IMR-90 (cell line): ENCODE data around the gene CACNG7. TPM values are rescaled to one million over a fixed set of nuclear protein-coding genes. Genes with fewer than 3 reads are reported as not detected.

Experiments
- ATAC-seq: fragments of 200-7000 bp; cut with Tn5 transposase; 2 replicates; pipeline ENCODE4 v1.9.1; 2020; ENCODE audit warnings: low read depth, mild to moderate bottlenecking, moderate library complexity
- BruUV-seq: library from RNA; stranded (reverse); fragments of 400-500 nt; replicated peaks from 2 replicates; lab custom pipeline; 2021; lab: Mats Ljungman, UMichigan
- CTCF ChIA-PET: fragments of 300-600 bp; formaldehyde crosslinking; extraction: SDS; loops from one replicate; lab custom pipeline; 2021; ENCODE audit warnings: antibody characterized with exemption; lab: Yijun Ruan, JAX
- POLR2A ChIA-PET: fragments of 300-600 bp; sonication (Branson Sonifier 250); formaldehyde crosslinking; loops from one replicate; lab custom pipeline; 2022; ENCODE audit warnings: antibody characterized with exemption; ENCODE audit not compliant: unreplicated experiment; lab: Charles Lee
- DNase-seq: peaks from one replicate; pipeline ENCODE4 v3.0.0; 2013
- H2AFZ ChIP-seq: replicated peaks from 2 replicates; pipeline ENCODE3; 2013; ENCODE audit warnings: low read length, mild to moderate bottlenecking; ENCODE audit not compliant: poor library complexity
- H2AK5ac ChIP-seq: 2 replicates; pipeline ENCODE4 v1.6.1; 2013; ENCODE audit warnings: low read depth, low read length, inconsistent platforms
- H2AK9ac ChIP-seq: replicated peaks from 2 replicates; pipeline ENCODE3; 2013; ENCODE audit warnings: mild to moderate bottlenecking, low read depth, low read length, moderate library complexity; ENCODE audit not compliant: poor library complexity
- H2BK120ac ChIP-seq: 2 replicates; pipeline ENCODE4 v1.6.1; 2013; ENCODE audit warnings: low read depth, low read length, inconsistent platforms
- H2BK15ac ChIP-seq: 3 replicates; pipeline ENCODE4 v1.6.1; 2013; ENCODE audit warnings: low read depth, low read length, inconsistent platforms
- H2BK20ac ChIP-seq: 2 replicates; pipeline ENCODE4 v1.6.1; 2013; ENCODE audit warnings: low read depth, mild to moderate bottlenecking, inconsistent platforms, low read length, moderate library complexity
- H2BK5ac ChIP-seq: 2 replicates; pipeline ENCODE4 v1.6.1; 2013; ENCODE audit warnings: mild to moderate bottlenecking, low read depth, low read length, inconsistent platforms; ENCODE audit not compliant: poor library complexity, severe bottlenecking
- H3K14ac ChIP-seq: replicated peaks from 2 replicates; pipeline ENCODE4 v1.6.1; 2013; ENCODE audit warnings: low read depth, low read length, inconsistent platforms
- H3K18ac ChIP-seq: 2 replicates; pipeline ENCODE4 v1.6.1; 2013; ENCODE audit warnings: low read depth, low read length, control low read depth
- H3K23ac ChIP-seq: 2 replicates; pipeline ENCODE4 v1.6.1; 2013; ENCODE audit warnings: low read depth, low read length, inconsistent platforms
- H3K27ac ChIP-seq: 2 replicates; pipeline ENCODE4 v1.5.1; 2013; ENCODE audit warnings: mild to moderate bottlenecking, control low read depth, low read length; ENCODE audit not compliant: insufficient read depth
- H3K27me3 ChIP-seq: 2 replicates; pipeline ENCODE4 v1.6.1; 2013; ENCODE audit warnings: low read length; ENCODE audit not compliant: control insufficient read depth, insufficient read depth
- H3K36me3 ChIP-seq: 2 replicates; pipeline ENCODE4 v1.6.1; 2013; ENCODE audit warnings: low read length, mixed read lengths; ENCODE audit not compliant: control insufficient read depth, insufficient read depth
- H3K4ac ChIP-seq: 2 replicates; pipeline ENCODE4 v1.6.1; 2013; ENCODE audit warnings: low read depth, low read length, inconsistent platforms
- H3K4me1 ChIP-seq: 2 replicates; pipeline ENCODE4 v1.6.1; 2013; ENCODE audit warnings: low read length, mixed read lengths; ENCODE audit not compliant: control insufficient read depth, insufficient read depth
- H3K4me2 ChIP-seq: 2 replicates; pipeline ENCODE4 v1.6.1; 2013; ENCODE audit warnings: low read depth, mild to moderate bottlenecking, control low read depth, low read length, moderate library complexity
- H3K4me3 ChIP-seq: 2 replicates; pipeline ENCODE4 v1.5.1; 2013; ENCODE audit warnings: low read depth, mild to moderate bottlenecking, control low read depth, low read length, moderate library complexity; ENCODE audit not compliant: insufficient read depth
- H3K56ac ChIP-seq: 2 replicates; pipeline ENCODE4 v1.6.1; 2013; ENCODE audit warnings: low read length, inconsistent platforms; ENCODE audit not compliant: insufficient read depth; ENCODE audit errors: extremely low read depth
- H3K79me1 ChIP-seq, 2 experiments: 2 replicates each; pipeline ENCODE4 v1.6.1; 2013; ENCODE audit warnings: low read length in 2 of 2, inconsistent platforms in 1 of 2, low read depth in 1 of 2
- H3K9ac ChIP-seq: 2 replicates; pipeline ENCODE4 v1.6.1; 2013; ENCODE audit warnings: low read depth, low read length, control low read depth
- H3K9me1 ChIP-seq: 2 replicates; pipeline ENCODE4 v1.6.1; 2013; ENCODE audit warnings: low read length, inconsistent platforms; ENCODE audit not compliant: insufficient read depth
- H3K9me3 ChIP-seq: 2 replicates; pipeline ENCODE4 v1.6.1; 2013; ENCODE audit warnings: low read length; ENCODE audit not compliant: control insufficient read depth, insufficient read depth
- H4K20me1 ChIP-seq: 2 replicates; pipeline ENCODE4 v1.6.1; 2013; ENCODE audit warnings: low read length, inconsistent platforms; ENCODE audit not compliant: insufficient read depth
- H4K5ac ChIP-seq: 2 replicates; pipeline ENCODE4 v1.6.1; 2013; ENCODE audit warnings: mild to moderate bottlenecking, low read depth, low read length, control low read depth
- H4K8ac ChIP-seq, 2 experiments: 2 replicates each; pipeline ENCODE4 v1.6.1; 2013; ENCODE audit warnings: low read depth in 2 of 2, low read length in 2 of 2, control low read depth in 1 of 2, inconsistent platforms in 1 of 2
- H4K91ac ChIP-seq: 2 replicates; pipeline ENCODE4 v1.6.1; 2013; ENCODE audit warnings: low read depth, low read length, inconsistent platforms; ENCODE audit not compliant: insufficient read depth
- CEBPB ChIP-seq: IDR thresholded peaks from 2 replicates; pipeline ENCODE4 v1.6.1; 2012; ENCODE audit warnings: low read depth, low read length, improper control_type of control experiment
- CHD1 ChIP-seq: IDR thresholded peaks from 2 replicates; pipeline ENCODE4 v1.6.1; 2012; ENCODE audit warnings: low read depth, low read length, improper control_type of control experiment
- POLR2A ChIP-seq: IDR thresholded peaks from 2 replicates; pipeline ENCODE4 v1.6.1; 2012; ENCODE audit warnings: mild to moderate bottlenecking, low read depth, low read length
- USF2 ChIP-seq: fragments of 150-350 bp; IDR thresholded peaks from 2 replicates; pipeline ENCODE4 v1.6.1; 2017; ENCODE audit warnings: mild to moderate bottlenecking, antibody characterized with exemption, low read length, low read depth
- WGBS, 2 experiments: methylation state at CpG; one replicate each; pipeline versions ENCODE4 v1.1.5 to v1.1.7; 2013; ENCODE audit warnings: missing lambda C conversion rate in 2 of 2; ENCODE audit not compliant: insufficient read length in 1 of 2; ENCODE audit errors: extremely low coverage in 2 of 2; 5-methylcytosine and 5-hydroxymethylcytosine counted together
- dilution Hi-C: fragments of 300-500 bp; cut with HindIII; formaldehyde crosslinking; loops from one replicate; pipeline ENCODE4 v1.14.3; 2018; ENCODE audit warnings: low sequenced_read_pairs; ENCODE audit not compliant: unreplicated experiment
- in situ Hi-C: fragments of 300-500 bp; cut with MboI; formaldehyde crosslinking; loops from 3 replicates; pipeline ENCODE4 v1.14.3; 2019; ENCODE audit warnings: low sequenced_read_pairs, inconsistent platforms, mixed read lengths
- intact Hi-C: fragments of 100-400 bp; cut with micrococcal nuclease; formaldehyde crosslinking; loops from 2 replicates; pipeline ENCODE4 v1.10.0; 2022
- polyA plus RNA-seq, 3 experiments: library from polyadenylated mRNA; depleted of rRNA; stranded (reverse); fragments of >200 nt; gene quantifications; 2 replicates each; pipeline ENCODE4 v1.2.3, GENCODE V29; 2012; ENCODE audit warnings: low replicate concordance in 1 of 3
- total RNA-seq: library from RNA; depleted of rRNA; stranded (reverse); fragments of >200 nt; gene quantifications from 2 replicates; pipeline ENCODE4 v1.2.3, GENCODE V29; 2012
- TF ChIP-seq, protein P1 (sequence below): conservative IDR thresholded peaks from 2 replicates; pipeline ENCODE4 v1.5.1; 2012; ENCODE audit warnings: mild to moderate bottlenecking, low read depth, low read length, improper control_type of control experiment

The CACNG7 gene
- total and polyA plus RNA-seq, 2 of the 4 experiments (the other 2 are of a cell fraction) = 0.36 to 6.7 TPM

DNA sequence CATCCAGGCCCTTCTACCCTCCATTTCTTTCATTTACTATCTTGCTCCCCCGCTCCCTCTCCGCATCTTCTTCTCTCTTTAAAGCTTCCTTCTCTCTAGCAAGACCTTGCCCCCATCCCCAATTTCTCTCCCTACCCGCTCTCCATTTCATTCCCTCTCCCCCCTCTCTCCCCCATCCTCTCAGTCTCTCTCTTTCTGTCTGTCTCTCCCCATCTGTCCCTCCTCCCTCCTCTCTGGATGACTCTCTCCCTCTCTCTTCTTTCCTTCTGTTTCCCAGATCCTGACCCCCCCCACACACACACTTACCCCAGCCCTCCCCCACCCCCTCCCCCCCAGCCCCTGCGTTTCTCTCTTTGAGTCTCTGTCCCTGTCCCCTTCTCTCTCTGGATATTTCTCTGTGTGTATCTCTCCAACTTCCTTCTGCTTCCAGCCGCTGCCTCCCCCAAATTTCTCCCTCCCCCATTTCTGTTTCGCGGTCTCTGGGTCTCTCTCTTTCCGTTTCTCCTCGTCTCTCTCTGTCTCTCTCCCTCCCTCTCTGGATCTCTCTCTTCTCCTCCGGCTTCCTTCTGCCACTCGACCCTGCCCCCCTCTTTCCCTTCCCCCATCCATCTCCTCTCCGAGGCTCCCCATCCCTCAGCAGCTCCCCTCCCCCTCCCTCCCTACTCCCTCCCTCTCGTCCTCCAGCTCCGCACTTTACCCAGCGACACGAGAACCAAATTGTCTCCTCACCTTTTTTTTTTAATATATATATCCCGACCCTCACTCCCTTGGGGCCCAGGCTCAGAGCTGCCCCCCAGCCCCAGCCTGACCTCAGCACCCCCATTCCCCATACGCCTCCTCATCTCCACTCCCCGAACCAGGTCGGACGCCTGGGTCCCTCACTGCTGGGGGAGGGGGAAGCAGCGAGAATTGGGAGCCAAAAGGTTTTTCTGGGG lies 50.0 kb downstream of the CACNG7 start:
- CTCF ChIA-PET = interaction anchor here (0.6 kb wide), 1 partner anchor 1881 kb away, joined by 4 read pairs; no protein-coding TSS in a partner anchor
- H3K9me1 ChIP-seq = no peaks in the 10 kb centered on the region
- no peak for TF ChIP-seq POLR2A
- TF ChIP-seq, protein P1, sequence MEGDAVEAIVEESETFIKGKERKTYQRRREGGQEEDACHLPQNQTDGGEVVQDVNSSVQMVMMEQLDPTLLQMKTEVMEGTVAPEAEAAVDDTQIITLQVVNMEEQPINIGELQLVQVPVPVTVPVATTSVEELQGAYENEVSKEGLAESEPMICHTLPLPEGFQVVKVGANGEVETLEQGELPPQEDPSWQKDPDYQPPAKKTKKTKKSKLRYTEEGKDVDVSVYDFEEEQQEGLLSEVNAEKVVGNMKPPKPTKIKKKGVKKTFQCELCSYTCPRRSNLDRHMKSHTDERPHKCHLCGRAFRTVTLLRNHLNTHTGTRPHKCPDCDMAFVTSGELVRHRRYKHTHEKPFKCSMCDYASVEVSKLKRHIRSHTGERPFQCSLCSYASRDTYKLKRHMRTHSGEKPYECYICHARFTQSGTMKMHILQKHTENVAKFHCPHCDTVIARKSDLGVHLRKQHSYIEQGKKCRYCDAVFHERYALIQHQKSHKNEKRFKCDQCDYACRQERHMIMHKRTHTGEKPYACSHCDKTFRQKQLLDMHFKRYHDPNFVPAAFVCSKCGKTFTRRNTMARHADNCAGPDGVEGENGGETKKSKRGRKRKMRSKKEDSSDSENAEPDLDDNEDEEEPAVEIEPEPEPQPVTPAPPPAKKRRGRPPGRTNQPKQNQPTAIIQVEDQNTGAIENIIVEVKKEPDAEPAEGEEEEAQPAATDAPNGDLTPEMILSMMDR = no peak
- no peak for TF ChIP-seq CEBPB
- no peak for TF ChIP-seq USF2
- TF ChIP-seq CHD1 = no peak
- no peak overlapping the region for H3K4ac ChIP-seq
- H2BK20ac ChIP-seq = no peak overlapping the region
- H3K23ac ChIP-seq = no peak overlapping the region
- H3K4me2 ChIP-seq = no peak overlapping the region
- no peak overlapping the region for H2AK9ac ChIP-seq
- WGBS, 2 experiments = 0% methylated on average over 9 of the region's 22 CpGs; no CpG with 5 or more reads in 1 of the 2 experiments
- dilution Hi-C loops (no loop called here), in situ Hi-C loops (no loop called here), intact Hi-C loops (no loop called here)
- POLR2A ChIA-PET = no interaction called here
- no peaks in the 10 kb centered on the region for H3K4me1 ChIP-seq
- no peak overlapping the region for H3K4me3 ChIP-seq
- H3K14ac ChIP-seq = no peak overlapping the region
- no peak overlapping the region for H2BK120ac ChIP-seq
- H3K56ac ChIP-seq = no peak overlapping the region
- H4K20me1 ChIP-seq = no peaks in the 10 kb centered on the region
- H3K18ac ChIP-seq = no peak overlapping the region
- H3K9ac ChIP-seq = no peak overlapping the region
- no peaks in the 10 kb centered on the region for H3K79me1 ChIP-seq
- H3K9me3 ChIP-seq = no peaks in the 10 kb centered on the region; the same call in 1 of the 2 replicates
- no TSS peak for BruUV-seq
- H4K91ac ChIP-seq = no peak overlapping the region
- H3K27me3 ChIP-seq = peaks cover 57% of the 10 kb centered on the region
- H2BK5ac ChIP-seq = no peak overlapping the region
- no peak overlapping the region for H4K5ac ChIP-seq
- no peaks in the 10 kb centered on the region for H3K36me3 ChIP-seq
- H2AFZ ChIP-seq = no peak overlapping the region
- H2BK15ac ChIP-seq = no peak overlapping the region
- no peak for ATAC-seq
- no peak overlapping the region for H4K8ac ChIP-seq
- no peak for DNase-seq
- no peak overlapping the region for H2AK5ac ChIP-seq
- no peak overlapping the region for H3K27ac ChIP-seq
